ENCODE data around the gene FAM181B. TPM values are rescaled to one million over a fixed set of nuclear protein-coding genes. Genes with fewer than 3 reads are reported as not detected.

The FAM181B gene
- total RNA-seq, 4 donors from 2014 or later, result 0.55 to 0.64 TPM; not detected in 2

GRCh38 chr11:82756765-82757639, 23.3 kb upstream of the FAM181B start:
- intact Hi-C loops (cut with DNase I; ENCODE audit: low total_unique reads), result no loop called here
- no peak for DNase-seq
- no peak overlapping the region for H3K27ac ChIP-seq
- 66 to 73% methylated on average over 4 to 8 of the region's 8 CpGs for WGBS, 2 donors (ENCODE audit: low coverage in 1 of 2)
- no peaks in the 10 kb centered on the region for H3K9me3 ChIP-seq
- in situ Hi-C loops (cut with MboI; ENCODE audit: low pct_ligation_motif_present in 1 of 4, low pct_unique_long_range_greater_than_20kb in 1 of 4, low sequenced_read_pairs in 3 of 4), result no loop called here
- TF ChIP-seq CTCF (IDR thresholded peaks at IDR 0.05) (no peak), EP300 (IDR thresholded peaks at IDR 0.05; ENCODE audit: low read depth) (no peak), POLR2A (IDR thresholded peaks at IDR 0.05) (no peak)
- H3K4me1 ChIP-seq, result no peaks in the 10 kb centered on the region
- no peak overlapping the region for H3K4me3 ChIP-seq
- no peaks in the 10 kb centered on the region for H3K36me3 ChIP-seq
- H3K27me3 ChIP-seq, result no peaks in the 10 kb centered on the region

- in situ Hi-C loops (cut with MboI; ENCODE audit: low pct_ligation_motif_present in 1 of 4, low pct_unique_long_range_greater_than_20kb in 1 of 4, low sequenced_read_pairs in 3 of 4) (no loop called here), intact Hi-C loops (cut with DNase I; ENCODE audit: low total_unique reads) (no loop called here)
- DNase-seq, result no peak
- Histone ChIP-seq H3K4me1 (no peaks in the 10 kb centered on the region), H3K27me3 (no peaks in the 10 kb centered on the region), H3K9me3 (no peaks in the 10 kb centered on the region), H3K27ac (no peak overlapping the region), H3K4me3 (no peak overlapping the region), H3K36me3 (no peaks in the 10 kb centered on the region)
- WGBS, 2 donors (ENCODE audit: low coverage in 1 of 2), result 38% methylated on average over 4 of the region's 4 CpGs
- no peak for TF ChIP-seq POLR2AphosphoS5 (IDR thresholded peaks at IDR 0.05)
- TF ChIP-seq POLR2A (IDR thresholded peaks at IDR 0.05), result no peak
- no peak for TF ChIP-seq EP300 (IDR thresholded peaks at IDR 0.05; ENCODE audit: low read depth)
- TF ChIP-seq CTCF (IDR thresholded peaks at IDR 0.05), result no peak
Observed at GRCh38 chr11:82754410-82754809, 20.7 kb upstream of the FAM181B start.

GRCh38 chr11:82753921-82754320, 20.3 kb upstream of the FAM181B start:
- Histone ChIP-seq H3K4me1 (no peaks in the 10 kb centered on the region), H3K27me3 (no peaks in the 10 kb centered on the region), H3K9me3 (no peaks in the 10 kb centered on the region), H3K27ac (no peak overlapping the region), H3K36me3 (no peaks in the 10 kb centered on the region), H3K4me3 (no peak overlapping the region)
- intact Hi-C loops (cut with DNase I; ENCODE audit: low total_unique reads), result no loop called here
- in situ Hi-C loops (cut with MboI; ENCODE audit: low pct_ligation_motif_present in 1 of 4, low pct_unique_long_range_greater_than_20kb in 1 of 4, low sequenced_read_pairs in 3 of 4), result no loop called here
- DNase-seq, result no peak
- WGBS, 2 donors (ENCODE audit: low coverage in 1 of 2), result 69 to 86% methylated on average over 1 of the region's 1 CpG
- TF ChIP-seq POLR2AphosphoS5 (IDR thresholded peaks at IDR 0.05) (no peak), POLR2A (IDR thresholded peaks at IDR 0.05) (no peak), EP300 (IDR thresholded peaks at IDR 0.05; ENCODE audit: low read depth) (no peak), CTCF (IDR thresholded peaks at IDR 0.05) (no peak)

GRCh38 chr11:82752801-82753200, 19.1 kb upstream of the FAM181B start:
- Histone ChIP-seq H3K4me1 (no peaks in the 10 kb centered on the region), H3K9me3 (no peaks in the 10 kb centered on the region), H3K36me3 (no peaks in the 10 kb centered on the region), H3K4me3 (no peak overlapping the region), H3K27ac (no peak overlapping the region), H3K27me3 (no peaks in the 10 kb centered on the region)
- DNase-seq, result no peak
- in situ Hi-C loops (cut with MboI; ENCODE audit: low pct_ligation_motif_present in 1 of 4, low pct_unique_long_range_greater_than_20kb in 1 of 4, low sequenced_read_pairs in 3 of 4), result no loop called here
- intact Hi-C loops (cut with DNase I; ENCODE audit: low total_unique reads), result no loop called here
- no peak for TF ChIP-seq POLR2A (IDR thresholded peaks at IDR 0.05)
